GM19328 (cell line): ENCODE results near the gene GABRG2.

ENCODE experiments used
- ATAC-seq: cut with Tn5 transposase; IDR thresholded peaks from one replicate; pipeline ENCODE4 v1.9.1; 2021; ENCODE audit warnings: mild to moderate bottlenecking, moderate library complexity; ENCODE audit not compliant: unreplicated experiment

The GABRG2 gene

GRCh38 chr5:162187371-162187770, 119.8 kb downstream of the GABRG2 start:
- no peak for ATAC-seq

- no peak for ATAC-seq
Observed at GRCh38 chr5:162189719-162190118, 122.1 kb downstream of the GABRG2 start.

DNA sequence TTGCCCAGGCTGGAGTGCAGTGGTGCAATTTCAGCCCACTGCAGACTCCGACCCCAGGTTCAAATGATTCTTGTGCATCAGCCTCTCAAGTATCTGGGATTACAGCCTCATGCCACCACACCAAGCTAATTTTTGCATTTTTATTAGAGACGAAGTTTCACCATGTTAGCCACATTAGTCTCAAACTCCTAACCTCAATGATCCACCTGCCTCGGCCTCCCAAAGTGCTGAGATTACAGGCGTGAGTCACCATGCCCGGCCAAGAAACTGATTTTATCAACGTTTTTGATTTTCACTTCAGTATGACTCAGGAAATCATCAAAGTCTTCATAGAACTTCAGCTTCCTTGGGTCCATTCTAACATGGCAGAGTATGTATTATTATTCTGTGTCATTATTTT, 125.4 kb downstream of the GABRG2 start:
- ATAC-seq, result no peak

GRCh38 chr5:162196351-162196750, 128.8 kb downstream of the GABRG2 start:
- ATAC-seq, result no peak

GRCh38 chr5:162202285-162202880, 134.8 kb downstream of the GABRG2 start:
- no peak for ATAC-seq
